Esophagus squamous epithelium (tissue), 4 donors: ENCODE results near the gene GBP3.
A peak's percentile ranks its signal among the peaks of the same experiment; 100 is the strongest.

Experiments
- POLR2A ChIP-seq, 4 donors: fragments of 450-650 bp; IDR thresholded peaks; one replicate each; pipeline ENCODE4 v1.6.1; 2017; ENCODE audit warnings: antibody characterized with exemption in 4 of 4, mild to moderate bottlenecking in 4 of 4, moderate library complexity in 3 of 4
- TF ChIP-seq, protein P1 (sequence below), 6 experiments: fragments of 450-650 bp in 4 of 6; fragments of 200-600 bp in 2 of 6; sonication (generic) in 2 of 6; IDR thresholded peaks; one replicate each; pipeline ENCODE4 v1.5.1; 2016 to 2019; ENCODE audit warnings: antibody characterized with exemption in 6 of 6, mild to moderate bottlenecking in 4 of 6, moderate library complexity in 4 of 6

DNA sequence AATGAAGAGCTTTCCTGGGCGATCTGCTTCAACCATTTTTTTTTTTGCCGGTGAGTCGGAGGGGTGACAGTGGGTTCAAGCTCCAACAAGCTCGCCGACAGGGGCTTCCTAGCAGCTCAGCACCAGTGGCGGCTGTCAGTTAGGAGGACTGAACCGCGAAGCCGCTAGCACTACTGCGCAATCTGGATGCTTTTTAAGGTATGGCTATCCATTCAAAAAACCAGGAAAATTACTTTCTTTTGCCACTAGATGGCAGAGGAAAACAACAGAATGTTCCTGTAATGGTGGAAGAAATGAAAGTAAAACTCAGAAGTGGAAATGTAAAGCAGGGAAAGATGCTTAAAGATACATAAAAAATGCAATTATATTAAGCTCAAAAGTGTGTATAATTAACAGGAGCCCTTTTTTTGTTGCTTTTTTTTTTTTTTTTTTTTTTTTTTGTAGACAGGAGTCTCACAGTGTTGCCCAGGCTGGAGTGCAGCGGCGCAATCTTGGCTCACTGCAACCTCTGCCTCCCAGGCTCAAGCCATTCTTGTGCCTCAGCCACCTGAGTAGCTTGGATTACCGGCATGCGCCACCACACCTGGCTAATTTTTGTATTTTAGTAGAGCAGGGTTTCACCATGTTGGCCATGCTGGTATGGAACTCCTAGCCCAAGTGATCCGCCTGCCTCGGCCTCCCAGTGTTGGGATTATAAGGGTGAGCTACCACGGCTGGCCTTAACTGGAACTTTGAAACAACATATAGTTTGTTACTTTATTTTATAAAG is 38.7 kb downstream of the GBP3 start:
- TF ChIP-seq, protein P1, sequence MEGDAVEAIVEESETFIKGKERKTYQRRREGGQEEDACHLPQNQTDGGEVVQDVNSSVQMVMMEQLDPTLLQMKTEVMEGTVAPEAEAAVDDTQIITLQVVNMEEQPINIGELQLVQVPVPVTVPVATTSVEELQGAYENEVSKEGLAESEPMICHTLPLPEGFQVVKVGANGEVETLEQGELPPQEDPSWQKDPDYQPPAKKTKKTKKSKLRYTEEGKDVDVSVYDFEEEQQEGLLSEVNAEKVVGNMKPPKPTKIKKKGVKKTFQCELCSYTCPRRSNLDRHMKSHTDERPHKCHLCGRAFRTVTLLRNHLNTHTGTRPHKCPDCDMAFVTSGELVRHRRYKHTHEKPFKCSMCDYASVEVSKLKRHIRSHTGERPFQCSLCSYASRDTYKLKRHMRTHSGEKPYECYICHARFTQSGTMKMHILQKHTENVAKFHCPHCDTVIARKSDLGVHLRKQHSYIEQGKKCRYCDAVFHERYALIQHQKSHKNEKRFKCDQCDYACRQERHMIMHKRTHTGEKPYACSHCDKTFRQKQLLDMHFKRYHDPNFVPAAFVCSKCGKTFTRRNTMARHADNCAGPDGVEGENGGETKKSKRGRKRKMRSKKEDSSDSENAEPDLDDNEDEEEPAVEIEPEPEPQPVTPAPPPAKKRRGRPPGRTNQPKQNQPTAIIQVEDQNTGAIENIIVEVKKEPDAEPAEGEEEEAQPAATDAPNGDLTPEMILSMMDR (IDR thresholded peaks at IDR 0.05) = peak; percentile 32 to 81 (median 66)
- TF ChIP-seq POLR2A (IDR thresholded peaks at IDR 0.05) = no peak
